GM08714 (cell line): ENCODE results near the gene SMG7.

Experiments
- H3K4me3 ChIP-seq: fragments of 200-500 bp; sonication (Bioruptor generic); 2 replicates; pipeline ENCODE4 v1.5.1; 2014; ENCODE audit warnings: mild to moderate bottlenecking, low read length, inconsistent platforms
- ZNF274 ChIP-seq: IDR thresholded peaks from 2 replicates; pipeline ENCODE4 v1.6.1; 2012; ENCODE audit warnings: mild to moderate bottlenecking, low read depth, low read length

The SMG7 gene

GRCh38 chr1:183575606-183576005, 103.3 kb downstream of the SMG7 start:
- H3K4me3 ChIP-seq: no peak overlapping the region
- TF ChIP-seq ZNF274: no peak

- no peak overlapping the region for H3K4me3 ChIP-seq
- TF ChIP-seq ZNF274: no peak
Observed at GRCh38 chr1:183576537-183576936, 104.2 kb downstream of the SMG7 start.

- H3K4me3 ChIP-seq: no peak overlapping the region
- no peak for TF ChIP-seq ZNF274
Observed at GRCh38 chr1:183577897-183578465, 105.7 kb downstream of the SMG7 start.

- no peak for TF ChIP-seq ZNF274
- no peak overlapping the region for H3K4me3 ChIP-seq
Observed at GRCh38 chr1:183578856-183579255, 106.6 kb downstream of the SMG7 start.

- no peak for TF ChIP-seq ZNF274
Observed at GRCh38 chr1:183580281-183580682, 108.0 kb downstream of the SMG7 start.

GRCh38 chr1:183582021-183582713, 109.9 kb downstream of the SMG7 start:
- no peak overlapping the region for H3K4me3 ChIP-seq
- TF ChIP-seq ZNF274: no peak

More at GRCh38 chr1:183580281-183580682, 108.0 kb downstream of the SMG7 start:
- H3K4me3 ChIP-seq: no peak overlapping the region

- no peak for TF ChIP-seq ZNF274
- no peak overlapping the region for H3K4me3 ChIP-seq
Observed at GRCh38 chr1:183583466-183583865, 111.2 kb downstream of the SMG7 start.

GRCh38 chr1:183584147-183584546, 111.8 kb downstream of the SMG7 start:
- no peak for TF ChIP-seq ZNF274

GRCh38 chr1:183585038-183585437, 112.7 kb downstream of the SMG7 start:
- no peak overlapping the region for H3K4me3 ChIP-seq
- TF ChIP-seq ZNF274: no peak

More at GRCh38 chr1:183584147-183584546, 111.8 kb downstream of the SMG7 start:
- no peak overlapping the region for H3K4me3 ChIP-seq

- no peak overlapping the region for H3K4me3 ChIP-seq
- no peak for TF ChIP-seq ZNF274
Observed at GRCh38 chr1:183586455-183586854, 114.2 kb downstream of the SMG7 start.

- TF ChIP-seq ZNF274: no peak
- no peak overlapping the region for H3K4me3 ChIP-seq
Observed at GRCh38 chr1:183586926-183587325, 114.6 kb downstream of the SMG7 start.

GRCh38 chr1:183588827-183589226, 116.5 kb downstream of the SMG7 start:
- peak overlapping the region; percentile 51 for H3K4me3 ChIP-seq
- TF ChIP-seq ZNF274: no peak

GRCh38 chr1:183589384-183589783, 117.1 kb downstream of the SMG7 start:
- H3K4me3 ChIP-seq: peak overlapping the region; percentile 51
- TF ChIP-seq ZNF274: no peak

- TF ChIP-seq ZNF274: no peak
- H3K4me3 ChIP-seq: peak overlapping the region; percentile 51
Observed at GRCh38 chr1:183589874-183590243, 117.6 kb downstream of the SMG7 start.
